MM.1S (cell line): ENCODE results near the gene FMN1.

Experiments used
- DNase-seq: peaks from one replicate; pipeline ENCODE4 v3.0.0-alpha.2; 2015
- H2AFZ ChIP-seq: fragments of 300-600 bp; sonication (generic); 2 replicates; pipeline ENCODE4 v1.6.0; 2016; ENCODE audit warnings: antibody characterized with exemption, low read length
- H3F3A ChIP-seq: fragments of 300-600 bp; sonication (generic); 2 replicates; pipeline ENCODE4 v1.6.1; 2016; ENCODE audit warnings: mild to moderate bottlenecking, antibody characterized with exemption, low read length, moderate library complexity, mixed read lengths; ENCODE audit not compliant: insufficient read depth
- H3K27ac ChIP-seq: fragments of 300-600 bp; sonication (generic); 2 replicates; pipeline ENCODE4 v1.5.1; 2016; ENCODE audit warnings: mild to moderate bottlenecking, low read length
- H3K27me3 ChIP-seq: fragments of 300-600 bp; sonication (generic); replicated peaks from 2 replicates; pipeline ENCODE4 v1.6.0; 2016; ENCODE audit warnings: low read length; ENCODE audit not compliant: insufficient read depth
- H3K36me3 ChIP-seq: fragments of 300-600 bp; sonication (generic); replicated peaks from 2 replicates; pipeline ENCODE4 v1.6.1; 2016; ENCODE audit warnings: mild to moderate bottlenecking, low read length, mixed read lengths; ENCODE audit not compliant: insufficient read depth
- H3K4me1 ChIP-seq: fragments of 300-600 bp; sonication (generic); 2 replicates; pipeline ENCODE4 v1.6.1; 2016; ENCODE audit warnings: low read length, mixed read lengths
- H3K4me2 ChIP-seq: fragments of 300-600 bp; sonication (generic); 2 replicates; pipeline ENCODE4 v1.6.0; 2016; ENCODE audit warnings: low read depth, low read length
- H3K4me3 ChIP-seq: fragments of 300-600 bp; sonication (generic); 2 replicates; pipeline ENCODE4 v1.5.1; 2016; ENCODE audit warnings: low read length, mixed read lengths
- H3K79me2 ChIP-seq: fragments of 300-600 bp; sonication (generic); 2 replicates; pipeline ENCODE4 v1.6.1; 2016; ENCODE audit warnings: mixed run types, low read length, mixed read lengths
- H3K9ac ChIP-seq: fragments of 300-600 bp; sonication (generic); 2 replicates; pipeline ENCODE4 v1.6.1; 2016; ENCODE audit warnings: low read length, mixed read lengths
- H3K9me2 ChIP-seq: fragments of 300-600 bp; sonication (generic); replicated peaks from 2 replicates; pipeline ENCODE4 v1.6.1; 2016; ENCODE audit warnings: mild to moderate bottlenecking, low read length, mixed read lengths; ENCODE audit not compliant: insufficient read depth
- H3K9me3 ChIP-seq: fragments of 300-600 bp; sonication (generic); replicated peaks from 2 replicates; pipeline ENCODE4 v1.6.1; 2016; ENCODE audit warnings: mild to moderate bottlenecking, low read length, mixed read lengths; ENCODE audit not compliant: insufficient read depth
- H4K20me1 ChIP-seq: fragments of 300-600 bp; sonication (generic); 2 replicates; pipeline ENCODE4 v1.6.1; 2016; ENCODE audit warnings: mild to moderate bottlenecking, low read length, moderate library complexity, mixed read lengths; ENCODE audit not compliant: insufficient read depth
- CTCF ChIP-seq: fragments of 300-600 bp; sonication (generic); IDR thresholded peaks from 2 replicates; pipeline ENCODE4 v1.5.1; 2016; ENCODE audit warnings: antibody characterized with exemption, low read length, mixed read lengths
- EZH2 ChIP-seq: fragments of 300-600 bp; sonication (generic); optimal IDR thresholded peaks from 2 replicates; pipeline ENCODE3; 2017; ENCODE audit warnings: low read depth, mild to moderate bottlenecking, antibody characterized with exemption, low read length, mixed read lengths
- EZH2phosphoT487 ChIP-seq: fragments of 300-600 bp; sonication (generic); IDR thresholded peaks from 2 replicates; pipeline ENCODE4 v1.6.1; 2018; ENCODE audit warnings: antibody characterized with exemption, low read length

The FMN1 gene

GRCh38 chr15:33093222-33093621 is 101.3 kb downstream of the FMN1 start:
- TF ChIP-seq CTCF (no peak), EZH2phosphoT487 (no peak), EZH2 (no peak)
- H3K4me3 ChIP-seq = no peak overlapping the region
- no peaks in the 10 kb centered on the region for H3K27me3 ChIP-seq
- no peaks in the 10 kb centered on the region for H3K36me3 ChIP-seq
- H2AFZ ChIP-seq = no peak overlapping the region
- no peaks in the 10 kb centered on the region for H4K20me1 ChIP-seq
- H3K79me2 ChIP-seq = no peaks in the 10 kb centered on the region
- no peaks in the 10 kb centered on the region for H3F3A ChIP-seq
- H3K27ac ChIP-seq = no peak overlapping the region
- no peak overlapping the region for H3K4me2 ChIP-seq
- no peak for DNase-seq
- peaks cover 4% of the 10 kb centered on the region; the same call in 1 of the 2 replicates for H3K4me1 ChIP-seq
- no peaks in the 10 kb centered on the region for H3K9me2 ChIP-seq
- H3K9me3 ChIP-seq = no peaks in the 10 kb centered on the region
- H3K9ac ChIP-seq = no peak overlapping the region

- Histone ChIP-seq H3K9me3 (no peaks in the 10 kb centered on the region), H3K4me1 (peaks cover 4% of the 10 kb centered on the region; the same call in 1 of the 2 replicates), H3K9ac (no peak overlapping the region), H3K27me3 (no peaks in the 10 kb centered on the region), H3K36me3 (no peaks in the 10 kb centered on the region), H3K79me2 (no peaks in the 10 kb centered on the region), H4K20me1 (no peaks in the 10 kb centered on the region), H2AFZ (no peak overlapping the region), H3K9me2 (no peaks in the 10 kb centered on the region), H3F3A (no peaks in the 10 kb centered on the region), H3K4me3 (no peak overlapping the region), H3K27ac (no peak overlapping the region), H3K4me2 (no peak overlapping the region)
- no peak for DNase-seq
- TF ChIP-seq CTCF (no peak), EZH2phosphoT487 (no peak), EZH2 (no peak)
Observed at GRCh38 chr15:33091983-33092693, 102.4 kb downstream of the FMN1 start.

GRCh38 chr15:33089878-33090757 is 104.4 kb downstream of the FMN1 start:
- H3F3A ChIP-seq = no peaks in the 10 kb centered on the region
- no peak overlapping the region for H3K9ac ChIP-seq
- TF ChIP-seq CTCF (no peak), EZH2phosphoT487 (no peak), EZH2 (no peak)
- H3K4me1 ChIP-seq = peaks cover 4% of the 10 kb centered on the region; the same call in 1 of the 2 replicates
- H4K20me1 ChIP-seq = no peaks in the 10 kb centered on the region
- H3K4me2 ChIP-seq = no peak overlapping the region
- H2AFZ ChIP-seq = no peak overlapping the region
- no peak overlapping the region for H3K4me3 ChIP-seq
- DNase-seq = peak; percentile 53
- H3K27me3 ChIP-seq = no peaks in the 10 kb centered on the region
- no peak overlapping the region for H3K27ac ChIP-seq
- H3K9me2 ChIP-seq = no peaks in the 10 kb centered on the region
- H3K79me2 ChIP-seq = no peaks in the 10 kb centered on the region
- H3K36me3 ChIP-seq = no peaks in the 10 kb centered on the region
- no peaks in the 10 kb centered on the region for H3K9me3 ChIP-seq
